Ovary (tissue), 3 donors: ENCODE data around the gene GNG7.

Experiments
- CTCF ChIP-seq, 3 donors: fragments of 450-650 bp in 2 of 3; fragments of 200-600 bp in 1 of 3; IDR thresholded peaks; one replicate each; pipeline versions ENCODE4 v1.5.1 to v1.8.0; 2016 to 2022; ENCODE audit warnings: antibody characterized with exemption in 3 of 3, mild to moderate bottlenecking in 1 of 3
- POLR2A ChIP-seq: fragments of 450-650 bp; IDR thresholded peaks from one replicate; pipeline ENCODE4 v1.6.1; 2017; ENCODE audit warnings: antibody characterized with exemption, mild to moderate bottlenecking, moderate library complexity
- donor health status: DM: no; HTN: no; CAD: no.

GRCh38 chr19:2479556-2480194, 222.8 kb downstream of the GNG7 start:
- TF ChIP-seq CTCF (IDR thresholded peaks at IDR 0.05) (no peak), POLR2A (no peak)
